Activated CD4-positive, alpha-beta T cell treated with anti-CD3 and anti-CD28 coated beads for 4 hours (primary cell): ENCODE results near the gene ADGRA3.
"Not testable (repeated sequence)": the region's sequence is repeated elsewhere in the genome, so short reads cannot be mapped to it uniquely, and the experiment has no call there.

ENCODE experiments used
- DNase-seq, 2 donors: peaks; one replicate each; pipeline ENCODE4 v3.0.0-alpha.2; 2020

The ADGRA3 gene

DNA sequence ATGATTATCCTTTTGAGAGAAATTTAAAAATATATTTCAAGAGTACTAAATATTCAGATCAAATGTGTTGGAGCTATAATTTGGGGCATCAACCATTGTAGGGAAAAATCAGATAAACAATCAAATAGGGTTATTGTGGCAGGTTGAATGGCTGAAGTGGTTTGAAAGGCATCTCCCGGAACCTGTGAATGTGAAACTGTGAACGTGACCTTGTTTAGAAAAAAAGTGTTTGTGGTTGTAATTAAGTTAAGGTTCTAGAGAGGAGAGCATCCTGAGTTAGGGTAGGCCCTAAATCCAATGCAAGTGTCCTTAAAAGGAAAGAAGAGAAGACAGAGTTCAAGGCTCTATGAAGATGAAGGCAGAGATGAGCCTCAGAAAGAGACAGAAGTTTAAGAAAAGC is 37.4 kb downstream of the ADGRA3 start:
- DNase-seq, result no peak

DNA sequence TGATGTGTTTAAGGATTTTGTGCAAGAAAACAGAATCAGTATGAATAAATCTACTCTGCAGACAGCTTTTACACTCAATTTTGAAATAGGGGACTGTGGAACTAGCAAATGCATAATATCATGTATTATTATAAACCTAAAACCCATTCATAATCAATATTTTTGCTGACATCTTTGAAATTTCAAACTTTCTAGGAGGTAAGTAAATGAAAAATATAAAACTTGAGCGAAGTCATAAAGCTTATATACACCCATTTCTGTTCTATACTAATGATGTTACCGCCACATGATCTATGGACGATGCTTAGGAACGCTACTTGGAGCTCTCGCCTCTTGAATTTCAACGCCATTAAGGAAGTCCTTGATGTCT is 38.1 kb downstream of the ADGRA3 start:
- no peak for DNase-seq

DNA sequence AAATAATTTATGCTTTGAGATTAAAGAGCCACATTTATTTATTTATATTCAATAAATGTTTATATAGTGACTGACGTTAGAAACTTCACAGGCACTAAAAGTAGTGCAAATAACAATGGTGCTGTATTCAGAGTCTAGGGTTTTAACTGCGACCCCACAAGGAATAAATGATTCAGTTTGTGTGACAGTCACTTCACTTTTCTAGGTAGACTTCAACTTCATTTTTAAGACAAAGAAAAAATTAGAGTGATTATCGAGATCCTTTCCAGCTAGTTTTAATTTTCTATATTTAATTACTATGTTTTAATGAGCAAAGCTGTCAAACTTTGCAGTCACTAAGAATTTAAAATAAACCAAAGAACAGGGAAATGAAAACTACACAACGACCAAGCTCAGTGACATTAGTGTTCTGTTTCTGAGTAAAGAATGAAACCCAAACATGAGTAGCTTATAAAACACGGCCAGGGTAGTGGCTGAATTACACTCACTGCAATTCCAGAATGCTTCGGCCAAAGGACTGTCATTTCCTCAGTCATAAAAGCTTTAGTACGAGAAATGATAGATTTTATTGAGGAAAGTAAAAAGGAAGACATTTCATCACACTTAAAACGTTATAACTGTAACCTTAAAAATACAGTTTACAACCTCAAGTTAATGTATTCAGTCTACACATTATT is 38.6 kb downstream of the ADGRA3 start:
- no peak for DNase-seq

DNA sequence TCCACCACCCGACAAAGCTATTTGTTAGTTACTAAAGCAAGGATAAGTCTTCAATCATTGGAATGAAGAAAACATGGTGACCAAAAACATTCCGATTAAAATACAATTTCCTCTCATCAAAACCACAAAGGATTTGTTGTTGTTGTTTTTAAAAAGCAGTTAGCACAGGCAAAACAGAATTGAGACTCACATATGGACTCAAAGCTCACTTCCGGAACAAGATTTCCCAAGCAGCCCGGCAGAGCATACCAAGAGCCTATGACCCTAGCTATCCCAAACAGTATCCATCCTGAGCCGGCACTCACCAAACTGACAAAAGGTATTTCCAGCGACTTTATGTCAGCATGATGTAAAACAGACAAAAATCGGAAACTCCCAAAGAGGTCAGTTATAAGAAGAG is 39.9 kb downstream of the ADGRA3 start:
- no peak for DNase-seq

DNA sequence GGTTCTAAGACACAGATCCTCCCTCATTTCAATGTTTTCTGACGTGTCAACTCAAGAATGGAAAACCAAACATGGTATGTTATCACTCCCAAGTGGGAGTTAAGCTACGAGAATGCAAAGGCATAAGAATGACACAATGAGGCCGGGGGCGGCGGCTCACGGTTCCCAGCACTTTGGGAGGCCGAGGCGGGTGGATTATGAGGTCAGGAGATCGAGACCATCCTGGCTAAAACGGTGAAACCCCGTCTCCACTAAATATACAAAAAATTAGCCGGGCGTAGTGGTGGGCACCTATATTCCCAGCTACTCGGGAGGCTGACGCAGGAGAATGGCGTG is 40.6 kb downstream of the ADGRA3 start:
- DNase-seq, result not testable (repeated sequence)

DNA sequence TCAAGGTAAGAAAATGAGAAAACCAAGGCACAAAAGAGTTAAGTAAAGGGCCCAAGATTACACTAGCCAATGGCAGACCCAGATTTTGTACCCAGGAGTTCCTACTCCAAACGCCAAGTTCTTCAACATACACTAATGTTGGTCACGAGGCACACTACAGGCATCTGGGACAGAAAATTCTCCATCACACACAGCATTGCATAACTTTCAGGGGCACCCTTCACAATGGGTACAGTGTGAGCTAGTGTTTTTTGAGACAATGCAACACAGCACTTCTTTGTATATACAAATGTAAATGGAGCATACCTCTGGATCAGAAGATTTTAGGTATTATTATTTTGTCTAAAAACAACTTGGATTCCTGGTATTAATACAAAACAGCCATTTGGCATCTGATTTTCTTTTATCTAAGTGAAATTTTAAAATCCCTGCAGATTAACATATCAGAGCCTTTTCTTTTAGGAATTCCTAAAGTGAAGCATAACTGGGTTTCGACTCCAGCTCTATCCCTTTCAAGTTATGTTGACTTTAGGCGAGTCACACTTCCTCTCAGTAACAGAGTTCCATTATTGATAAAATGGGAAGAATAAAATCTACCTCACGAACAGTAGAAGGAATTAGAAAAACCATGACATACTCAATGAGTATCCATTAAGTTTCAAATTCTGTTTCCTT is 41.1 kb downstream of the ADGRA3 start:
- no peak for DNase-seq

DNA sequence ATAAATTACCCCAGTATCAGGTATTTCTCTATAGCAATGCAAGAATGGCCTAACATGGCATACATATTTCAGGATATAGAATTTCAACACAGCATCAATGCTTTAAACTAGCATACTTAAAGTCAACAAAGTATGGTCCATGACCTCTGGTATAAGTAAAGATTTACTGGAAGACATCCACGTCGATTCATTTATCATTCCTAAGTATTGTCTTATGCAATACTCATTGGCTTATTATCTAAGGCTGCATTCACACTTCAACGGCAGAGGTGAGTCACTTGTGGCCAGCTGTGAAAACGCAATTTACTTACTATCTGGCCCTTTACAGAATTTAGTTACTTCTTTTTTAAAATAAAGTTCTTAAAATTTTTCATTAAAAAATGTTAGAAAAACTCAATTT is 42.6 kb downstream of the ADGRA3 start:
- DNase-seq, result no peak

DNA sequence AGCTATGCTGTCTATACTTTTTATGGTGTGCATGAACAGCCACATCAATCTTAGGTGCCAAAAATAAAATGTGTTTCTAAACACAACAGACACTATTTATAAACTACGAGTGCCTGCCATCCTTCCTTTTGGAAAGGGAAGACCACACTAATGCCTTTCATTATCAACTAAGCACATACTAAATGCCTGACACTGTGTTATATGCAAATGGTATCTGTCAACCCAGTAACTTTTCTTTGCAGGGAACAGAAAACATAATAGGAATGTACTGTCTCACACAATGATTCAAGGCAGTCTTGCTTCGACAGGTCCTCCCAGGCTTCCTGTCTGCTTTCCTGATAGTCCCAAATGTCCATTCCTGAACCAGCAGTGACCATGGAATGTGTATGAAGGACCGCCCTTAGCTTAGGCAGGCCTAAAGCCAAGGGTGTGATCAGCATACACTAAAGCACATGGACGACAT is 43.8 kb downstream of the ADGRA3 start:
- DNase-seq, result no peak

DNA sequence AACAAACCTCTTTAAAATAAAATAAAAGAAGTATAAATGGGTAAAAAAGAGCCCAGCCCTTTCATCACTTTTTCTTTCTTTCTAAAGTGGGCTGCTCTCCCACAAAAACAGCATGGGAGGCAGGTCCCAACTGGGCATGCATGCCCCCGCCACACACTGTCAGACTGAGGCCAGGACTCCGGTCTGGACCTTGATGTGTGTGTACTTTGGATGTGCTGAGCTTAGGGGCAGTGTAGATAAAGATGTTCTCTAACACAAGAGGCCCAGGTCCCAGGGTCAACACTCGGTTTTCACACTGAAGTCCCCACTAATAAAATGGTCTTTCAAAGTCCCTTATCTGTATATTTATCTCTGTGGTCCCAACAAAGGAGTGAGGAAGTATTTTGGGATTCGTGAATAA is 44.4 kb downstream of the ADGRA3 start:
- DNase-seq, result no peak

DNA sequence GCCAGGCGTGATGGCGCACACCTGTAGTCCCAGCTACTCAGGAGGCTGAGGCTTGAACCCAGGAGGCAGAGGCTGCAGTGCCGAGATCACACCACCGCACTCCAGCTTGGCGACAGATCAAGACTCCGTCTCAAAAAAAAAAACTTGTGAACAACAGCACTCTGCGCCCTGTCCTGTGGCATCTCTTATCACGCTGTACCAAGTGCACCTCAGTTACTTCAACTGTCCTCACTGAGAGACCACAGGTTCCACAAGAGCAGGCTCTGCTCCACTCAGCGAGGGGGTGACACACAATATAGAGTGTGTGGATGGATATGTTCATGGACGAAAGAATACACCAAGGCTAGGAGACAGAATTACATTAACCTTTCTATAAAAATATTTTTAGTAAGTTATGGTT is 49.3 kb downstream of the ADGRA3 start:
- DNase-seq, result no peak

DNA sequence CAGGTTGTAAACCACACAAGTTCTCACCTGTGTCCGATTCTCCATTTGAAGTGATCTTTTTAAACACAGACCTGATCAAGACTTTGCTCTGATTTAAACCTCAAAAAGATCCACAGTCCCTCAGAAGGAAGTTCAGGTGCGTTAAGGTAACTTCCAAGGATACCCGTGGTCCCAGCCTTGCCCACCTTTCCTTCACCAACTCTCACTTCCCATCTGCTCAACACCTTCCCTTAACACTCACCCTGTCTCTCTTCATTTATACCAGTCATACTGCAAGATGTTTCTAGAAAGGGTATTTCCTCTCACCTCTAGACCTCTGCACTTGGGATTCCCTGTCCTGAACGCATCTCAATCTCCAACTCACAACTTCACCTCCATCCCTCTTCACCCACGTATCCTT is 49.9 kb downstream of the ADGRA3 start:
- no peak for DNase-seq

DNA sequence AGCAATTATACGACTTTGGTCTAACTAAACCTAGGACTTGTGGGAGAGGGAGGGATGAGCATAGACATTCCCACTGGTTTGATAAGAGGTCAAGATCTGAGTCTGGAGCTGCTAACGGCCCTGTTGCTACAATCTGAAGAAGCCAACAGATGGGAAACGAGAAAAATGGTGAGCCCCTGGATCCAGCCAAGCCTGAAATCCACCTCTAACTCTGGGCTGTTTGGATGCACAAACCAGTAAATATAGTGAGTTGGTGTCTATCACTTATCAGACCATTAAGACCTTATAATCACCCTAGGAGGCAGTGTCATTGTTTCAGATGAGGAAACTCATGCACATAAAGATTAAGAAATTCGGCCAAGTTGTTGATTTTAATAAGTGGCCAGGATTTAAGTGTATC is 50.5 kb downstream of the ADGRA3 start:
- no peak for DNase-seq

DNA sequence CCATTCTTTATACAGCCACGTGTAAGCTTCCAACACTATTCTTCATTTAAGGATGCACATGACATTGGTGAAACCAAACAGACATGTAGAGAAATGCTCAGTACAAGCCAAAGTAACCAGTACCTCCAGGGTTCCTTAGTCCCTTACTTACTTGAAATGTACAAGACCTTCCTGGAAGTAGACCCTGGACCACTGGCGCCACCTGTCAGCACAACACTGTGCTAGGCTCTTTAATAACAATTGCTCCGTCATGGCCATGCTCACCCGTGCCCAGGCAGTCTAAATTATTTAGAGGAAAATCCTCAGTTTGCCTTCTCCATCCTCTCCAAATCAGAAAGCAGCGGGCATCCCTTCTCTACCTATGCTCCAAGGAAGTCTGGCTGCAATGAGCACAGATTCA is 52.7 kb downstream of the ADGRA3 start:
- no peak for DNase-seq

DNA sequence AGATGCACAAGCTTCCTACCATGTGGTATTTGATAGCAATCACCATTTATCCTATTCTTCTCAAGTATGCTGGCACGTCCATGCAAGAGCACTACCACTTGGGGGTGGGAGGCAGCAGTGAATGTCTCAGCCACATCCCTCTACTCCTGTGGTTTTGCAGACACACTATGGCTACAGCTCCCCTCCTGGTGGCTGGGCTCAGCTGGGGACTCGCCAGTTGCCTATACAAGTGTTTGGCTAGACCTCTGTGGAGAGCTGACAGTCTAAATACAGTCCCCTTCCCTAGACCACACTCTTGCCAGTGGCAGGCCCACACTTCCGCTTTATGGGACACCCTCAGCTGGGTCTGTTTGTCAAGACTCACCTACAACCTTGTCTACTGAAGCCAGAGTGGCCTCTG is 53.2 kb downstream of the ADGRA3 start:
- no peak for DNase-seq

DNA sequence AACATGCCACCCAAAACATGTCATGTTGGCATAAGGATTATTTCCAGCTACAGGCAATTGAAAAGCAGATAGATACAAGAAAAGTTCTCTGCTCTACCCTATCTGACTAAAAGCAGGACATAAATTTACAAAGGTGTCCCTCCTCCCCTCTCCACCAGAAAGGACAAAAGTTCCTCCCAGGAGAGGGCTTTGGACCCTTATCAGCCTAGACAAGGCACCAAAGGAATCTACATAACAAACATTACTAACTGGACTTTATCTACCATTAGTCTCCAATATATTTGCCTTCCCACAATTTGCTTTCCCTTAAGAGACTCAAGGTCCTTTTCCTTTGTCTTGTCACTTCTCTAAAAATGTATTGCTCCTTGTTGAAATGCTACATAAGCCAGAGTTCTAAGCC is 55.6 kb downstream of the ADGRA3 start:
- DNase-seq, result no peak

DNA sequence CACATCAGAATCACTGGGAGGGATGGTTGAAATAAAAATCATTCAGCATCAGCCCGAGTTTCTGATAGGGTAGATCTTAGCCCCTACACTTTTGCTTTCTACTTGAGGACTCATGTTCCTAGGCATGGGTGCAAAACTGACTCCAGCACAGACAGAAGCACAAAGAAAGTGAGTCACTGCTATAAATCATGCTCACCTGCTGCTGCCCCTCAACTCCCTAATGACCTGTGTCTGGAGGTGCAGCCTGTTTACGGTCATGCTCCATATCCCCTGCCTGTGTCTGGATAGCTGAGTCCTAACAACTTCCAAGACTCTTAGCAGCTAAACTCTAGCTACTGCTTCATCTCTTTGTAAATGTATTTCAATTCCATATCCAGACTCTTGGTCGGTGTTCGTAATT is 57.8 kb downstream of the ADGRA3 start:
- DNase-seq, result no peak

DNA sequence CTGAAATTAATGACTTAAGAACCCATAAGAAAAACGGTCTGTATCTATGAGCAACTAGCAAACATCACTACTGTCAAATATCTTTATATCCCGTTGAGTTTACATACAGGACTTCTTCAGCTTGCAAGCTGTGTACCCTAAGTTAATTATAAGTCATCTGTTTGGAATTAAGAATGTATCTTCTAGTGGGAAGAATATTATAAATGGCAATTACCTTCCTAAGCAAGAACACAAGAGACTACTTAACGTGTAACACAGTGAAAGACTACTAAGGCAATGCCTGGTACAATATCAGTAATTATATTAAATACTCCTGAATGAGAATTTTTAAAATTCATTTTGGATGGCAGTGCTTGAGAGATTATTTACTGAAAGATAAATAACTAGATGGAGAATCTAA is 58.5 kb downstream of the ADGRA3 start:
- no peak for DNase-seq

DNA sequence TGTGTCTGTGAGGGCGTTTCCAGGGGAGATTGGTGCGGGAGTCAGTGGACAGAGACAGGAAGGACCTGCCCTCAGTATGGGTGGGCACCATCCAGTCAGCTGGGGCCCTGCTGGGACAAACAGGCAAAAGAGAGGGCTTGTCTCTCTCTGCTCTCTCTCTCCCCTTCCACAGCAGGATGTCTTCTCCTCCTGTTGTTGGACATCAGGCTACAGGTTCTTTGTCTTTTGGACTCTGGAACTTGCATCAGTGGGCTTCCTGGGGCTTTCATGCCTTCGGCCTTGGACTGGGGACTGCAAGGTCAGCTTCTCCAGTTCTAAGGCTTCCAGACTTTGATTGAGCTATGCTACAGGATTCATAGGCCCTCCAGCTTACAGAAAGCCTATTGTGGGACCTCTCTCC is 59.6 kb downstream of the ADGRA3 start:
- DNase-seq, result no peak

DNA sequence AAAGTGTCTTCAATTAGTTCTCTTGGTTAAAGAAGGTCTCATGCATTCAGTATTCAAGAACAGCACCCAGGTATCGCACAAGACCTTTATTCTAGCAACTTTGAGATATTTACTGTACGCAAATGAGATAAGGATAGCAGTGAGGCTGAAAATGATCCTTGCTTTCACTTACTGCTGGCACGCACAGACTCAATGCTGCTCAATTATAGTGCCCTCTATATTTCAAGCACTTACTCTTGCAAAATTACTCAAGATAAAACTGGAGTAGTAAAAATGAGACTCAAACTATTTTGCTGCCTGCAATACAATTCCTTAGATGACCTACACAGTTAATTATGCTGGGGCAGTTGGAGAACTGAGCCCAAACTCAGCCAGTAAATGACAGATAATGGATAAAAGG is 60.9 kb downstream of the ADGRA3 start:
- DNase-seq, result no peak

DNA sequence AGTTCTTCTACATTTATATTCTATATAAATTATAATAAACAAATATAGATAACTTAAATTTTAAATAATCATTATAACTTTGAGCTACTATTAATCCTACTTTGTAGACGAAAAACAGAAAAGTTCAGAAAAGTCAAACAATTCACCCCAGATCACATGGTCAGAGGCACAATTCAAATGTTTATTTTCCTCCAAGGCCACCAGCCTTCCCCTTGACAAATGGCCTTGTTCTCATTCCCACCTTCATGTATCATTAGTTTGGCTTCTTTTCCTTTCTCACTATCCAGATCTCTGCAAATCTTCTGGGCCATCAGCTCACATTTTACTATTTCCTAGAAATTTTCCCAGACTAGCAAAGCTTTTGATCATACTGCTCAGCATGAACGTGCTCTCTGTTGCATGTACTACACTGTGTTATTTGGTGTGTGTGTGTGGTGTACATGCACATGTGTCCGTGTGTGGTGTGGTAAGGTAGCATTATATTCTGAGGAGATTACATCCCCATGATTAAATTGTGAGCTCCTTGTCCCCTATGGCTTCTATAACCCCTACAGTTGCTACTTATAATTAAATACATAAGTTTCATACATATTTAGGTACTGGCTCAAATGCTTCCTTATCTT is 61.5 kb downstream of the ADGRA3 start:
- no peak for DNase-seq

DNA sequence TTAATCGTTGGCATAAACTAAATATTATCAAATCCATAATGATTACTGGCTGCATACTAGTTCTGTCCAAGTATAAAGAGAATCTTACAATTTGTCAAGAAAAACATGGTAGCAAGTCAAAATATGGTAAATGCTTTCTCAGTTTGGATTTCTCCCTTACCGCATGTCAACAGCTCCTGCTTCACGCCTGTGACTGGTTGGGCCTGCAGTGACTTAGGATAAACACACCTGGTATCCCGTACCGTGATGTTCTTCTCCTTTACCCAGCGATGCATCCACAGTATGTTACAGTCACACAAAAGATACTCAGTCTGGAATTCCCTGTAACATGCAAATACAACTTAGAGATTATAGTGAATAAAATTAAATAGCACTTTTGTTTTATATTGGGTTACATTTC is 71.1 kb downstream of the ADGRA3 start:
- no peak for DNase-seq

DNA sequence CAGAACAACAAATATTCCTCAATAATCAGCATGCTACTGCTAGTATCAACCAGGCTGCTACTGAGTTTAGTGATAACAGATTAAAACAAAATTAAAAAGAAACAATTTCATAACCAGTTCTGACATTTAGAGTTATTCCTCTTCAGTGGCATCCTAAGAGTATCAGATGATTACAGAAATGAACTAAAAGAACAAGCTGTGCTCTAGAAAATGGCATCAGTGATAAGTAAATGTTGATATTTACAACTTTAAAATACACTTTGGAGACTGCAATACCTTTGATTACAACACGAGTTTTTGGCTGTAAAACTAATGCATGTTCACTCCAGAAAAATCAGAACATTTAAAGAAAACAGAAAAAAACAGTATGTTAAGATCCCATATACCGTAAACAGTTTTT is 72.9 kb downstream of the ADGRA3 start:
- no peak for DNase-seq

DNA sequence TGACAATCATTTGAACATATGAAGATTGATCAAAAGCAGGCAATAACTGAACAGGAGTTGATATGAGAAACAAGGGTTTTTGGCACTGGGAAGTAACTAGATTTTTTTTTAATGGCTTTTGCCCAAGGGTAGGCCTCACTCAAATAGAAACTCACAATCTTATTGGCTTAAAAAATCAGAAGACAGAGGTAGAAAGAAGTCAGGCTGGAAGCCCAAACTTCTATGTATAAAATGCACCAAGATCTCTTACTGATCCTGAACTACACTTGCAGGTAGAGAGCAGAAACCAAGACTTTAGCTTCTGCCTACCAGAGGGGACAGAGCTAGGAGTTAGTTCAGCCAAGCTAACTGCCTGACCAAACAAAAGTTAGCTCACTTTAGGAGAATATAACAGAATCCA is 74.9 kb downstream of the ADGRA3 start:
- no peak for DNase-seq

DNA sequence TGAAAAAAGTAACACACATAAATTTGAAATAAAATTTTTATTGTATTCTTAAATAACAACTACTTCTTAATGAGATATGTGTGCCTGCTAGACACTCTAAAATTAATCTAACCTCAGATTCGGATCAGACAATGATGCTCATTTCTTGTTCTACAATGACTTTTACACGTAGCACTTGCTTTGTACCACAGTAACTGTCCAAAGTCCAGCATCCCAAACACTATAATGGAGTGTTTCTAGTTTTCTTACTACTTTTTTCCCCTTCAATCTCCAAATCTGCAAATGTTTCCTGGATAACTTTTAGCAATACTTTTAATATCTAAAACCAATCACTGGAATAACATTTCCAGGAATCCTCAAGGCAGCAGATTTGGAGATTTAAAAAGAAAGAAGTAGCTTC is 75.9 kb downstream of the ADGRA3 start:
- no peak for DNase-seq

DNA sequence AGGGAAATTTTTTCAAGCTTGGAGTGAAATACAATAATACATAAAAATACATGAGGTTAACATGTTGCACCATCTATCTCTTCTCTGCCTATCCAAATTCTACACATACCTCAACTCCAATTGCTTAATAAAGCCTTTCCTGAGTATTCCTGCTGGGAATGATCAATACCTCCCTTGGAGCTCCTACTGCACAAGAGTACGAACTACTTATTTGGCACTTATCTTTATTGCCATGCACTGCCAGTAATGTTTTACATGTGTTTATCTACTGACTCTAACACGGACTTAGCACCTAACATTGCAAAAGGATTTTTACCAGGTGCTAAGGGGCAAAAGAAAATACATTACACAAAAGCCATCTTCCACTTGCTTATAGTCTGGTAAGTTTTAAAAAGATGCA is 80.2 kb downstream of the ADGRA3 start:
- DNase-seq, result no peak
